IPS-20b (cell line): ENCODE measurements around the gene URB1.

ENCODE experiments used
- H3K27ac ChIP-seq: one replicate; pipeline ENCODE4 v1.5.1; 2013; ENCODE audit warnings: low read length
- H3K27me3 ChIP-seq: 2 replicates; pipeline ENCODE4 v1.6.1; 2013; ENCODE audit warnings: mild to moderate bottlenecking, low read length, inconsistent platforms; ENCODE audit not compliant: insufficient read depth
- H3K36me3 ChIP-seq: 2 replicates; pipeline ENCODE4 v1.6.1; 2013; ENCODE audit warnings: low read depth, mild to moderate bottlenecking, inconsistent platforms, low read length, moderate library complexity; ENCODE audit not compliant: insufficient read depth
- H3K4me1 ChIP-seq: 2 replicates; pipeline ENCODE4 v1.6.1; 2013; ENCODE audit warnings: mild to moderate bottlenecking, control low read depth, inconsistent platforms, low read length, moderate library complexity; ENCODE audit not compliant: insufficient read depth
- H3K4me3 ChIP-seq: 2 replicates; pipeline ENCODE4 v1.5.1; 2013; ENCODE audit warnings: mild to moderate bottlenecking, low read length, inconsistent platforms
- H3K9ac ChIP-seq: 2 replicates; pipeline ENCODE4 v1.6.1; 2013; ENCODE audit warnings: low read depth, mild to moderate bottlenecking, inconsistent platforms, low read length, moderate library complexity
- H3K9me3 ChIP-seq: 2 replicates; pipeline ENCODE4 v1.6.1; 2013; ENCODE audit warnings: mild to moderate bottlenecking, low read depth, low read length, inconsistent platforms; ENCODE audit not compliant: insufficient read depth

The URB1 gene

DNA sequence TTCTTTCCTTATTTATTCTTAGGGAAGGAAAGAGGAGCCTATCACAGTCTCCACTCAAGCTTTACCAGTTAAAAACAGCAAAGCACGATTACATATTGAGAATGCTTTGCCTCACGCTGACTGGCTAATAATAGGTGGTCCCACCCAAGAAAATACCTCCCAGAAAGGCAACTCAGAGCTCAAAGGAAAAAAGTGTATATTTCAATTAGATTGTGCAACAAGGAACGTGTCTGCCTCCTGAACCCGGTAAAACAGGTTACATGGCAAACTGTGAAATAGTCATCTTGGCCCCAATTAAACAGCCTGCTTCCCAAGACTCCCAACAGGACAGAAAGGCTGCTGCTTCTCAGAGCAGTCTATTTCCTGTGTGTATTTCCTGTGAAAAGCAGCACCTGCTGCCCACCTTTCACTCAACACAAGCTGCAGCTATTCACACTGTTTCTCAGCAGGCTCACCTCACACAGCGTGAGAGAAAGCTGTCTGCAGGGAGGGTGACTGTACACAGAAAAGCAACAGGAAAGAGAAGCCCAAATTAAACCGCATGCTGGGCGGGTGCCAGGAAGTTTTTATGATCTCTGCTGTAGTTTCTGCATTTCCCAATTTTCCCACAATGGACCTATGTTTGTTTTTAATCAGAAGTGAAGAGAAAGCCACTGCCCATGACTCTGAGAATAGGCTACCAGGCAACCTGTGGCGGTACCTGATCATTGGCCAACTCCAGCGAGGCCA, 44.0 kb downstream of the URB1 start:
- peaks cover 100% of the 10 kb centered on the region for H3K36me3 ChIP-seq
- no peak overlapping the region for H3K4me3 ChIP-seq
- H3K27me3 ChIP-seq, result no peaks in the 10 kb centered on the region
- H3K27ac ChIP-seq, result no peak overlapping the region
- no peaks in the 10 kb centered on the region for H3K4me1 ChIP-seq
- no peak overlapping the region for H3K9ac ChIP-seq
- H3K9me3 ChIP-seq, result peaks cover 4% of the 10 kb centered on the region; the same call in 1 of the 2 replicates

DNA sequence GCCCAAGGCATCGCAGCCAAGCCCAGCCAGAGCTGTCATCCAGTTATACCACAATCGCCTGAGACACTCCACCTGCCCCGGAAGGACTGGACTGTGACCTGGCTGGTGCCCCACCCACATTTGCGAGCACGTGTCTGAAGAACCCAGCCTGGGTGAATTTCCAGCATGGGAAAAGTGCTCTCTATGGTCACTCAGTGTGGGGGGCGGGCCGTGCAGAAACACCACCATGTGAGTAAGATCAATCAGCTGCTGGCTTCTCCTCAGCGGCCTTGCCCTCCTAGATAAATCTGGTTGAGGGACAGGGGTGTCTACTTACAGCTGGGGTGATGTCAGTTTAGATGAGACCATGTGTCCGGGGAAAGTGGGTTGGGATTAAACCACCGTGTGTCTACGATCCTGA, 44.8 kb downstream of the URB1 start:
- no peak overlapping the region for H3K27ac ChIP-seq
- H3K36me3 ChIP-seq, result peaks cover 100% of the 10 kb centered on the region
- no peak overlapping the region for H3K9ac ChIP-seq
- H3K9me3 ChIP-seq, result peaks cover 4% of the 10 kb centered on the region; the same call in 1 of the 2 replicates
- H3K27me3 ChIP-seq, result no peaks in the 10 kb centered on the region
- H3K4me3 ChIP-seq, result no peak overlapping the region
- no peaks in the 10 kb centered on the region for H3K4me1 ChIP-seq

DNA sequence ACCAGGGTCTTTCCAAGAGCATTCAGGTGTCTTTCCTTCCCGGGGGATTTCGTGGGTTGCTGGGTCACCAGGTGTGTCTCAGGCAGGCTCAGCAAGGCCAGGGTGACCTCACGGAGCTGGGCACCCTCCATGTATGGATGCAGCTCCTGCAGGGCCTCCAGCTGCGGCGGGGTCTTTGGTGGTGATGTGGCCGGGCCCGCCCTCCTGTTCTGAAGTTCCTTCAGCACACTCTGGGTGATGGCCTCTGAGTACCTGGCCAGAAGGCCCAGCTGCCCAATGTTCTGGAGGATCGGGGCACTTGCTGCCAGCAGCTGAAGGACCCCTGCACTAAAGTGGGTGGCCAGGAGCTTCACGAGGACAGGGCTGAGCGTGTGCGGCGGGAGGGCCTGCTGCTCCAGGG, 45.5 kb downstream of the URB1 start:
- Histone ChIP-seq H3K36me3 (peaks cover 99% of the 10 kb centered on the region), H3K27me3 (no peaks in the 10 kb centered on the region), H3K9ac (no peak overlapping the region)

DNA sequence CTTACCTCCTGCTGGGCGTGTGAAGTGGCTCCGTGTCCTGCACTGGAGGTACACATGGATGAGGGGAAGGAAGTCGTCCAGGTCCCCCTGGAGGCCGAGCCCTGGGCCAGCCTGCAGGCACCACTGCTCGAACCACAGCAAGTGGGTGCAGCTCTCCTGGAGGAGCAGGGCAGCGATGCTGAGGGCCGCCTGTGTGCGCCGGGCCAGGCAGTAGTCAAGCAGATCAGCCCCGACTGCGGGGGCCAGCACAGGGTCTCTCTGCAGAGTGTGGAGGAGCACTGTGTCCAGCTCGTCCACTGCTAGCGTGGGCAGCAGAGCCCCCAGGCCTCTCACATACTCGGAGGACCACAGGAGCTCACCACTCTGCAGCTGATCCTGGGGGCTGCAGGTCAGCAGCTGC, 45.9 kb downstream of the URB1 start:
- Histone ChIP-seq H3K4me1 (no peaks in the 10 kb centered on the region), H3K36me3 (peaks cover 99% of the 10 kb centered on the region), H3K9me3 (peaks cover 4% of the 10 kb centered on the region; the same call in 1 of the 2 replicates), H3K4me3 (no peak overlapping the region), H3K9ac (no peak overlapping the region), H3K27ac (no peak overlapping the region), H3K27me3 (no peaks in the 10 kb centered on the region)

More for the DNA sequence above, 45.5 kb downstream of the URB1 start:
- Histone ChIP-seq H3K4me3 (no peak overlapping the region), H3K27ac (no peak overlapping the region), H3K9me3 (peaks cover 4% of the 10 kb centered on the region; the same call in 1 of the 2 replicates), H3K4me1 (no peaks in the 10 kb centered on the region)

DNA sequence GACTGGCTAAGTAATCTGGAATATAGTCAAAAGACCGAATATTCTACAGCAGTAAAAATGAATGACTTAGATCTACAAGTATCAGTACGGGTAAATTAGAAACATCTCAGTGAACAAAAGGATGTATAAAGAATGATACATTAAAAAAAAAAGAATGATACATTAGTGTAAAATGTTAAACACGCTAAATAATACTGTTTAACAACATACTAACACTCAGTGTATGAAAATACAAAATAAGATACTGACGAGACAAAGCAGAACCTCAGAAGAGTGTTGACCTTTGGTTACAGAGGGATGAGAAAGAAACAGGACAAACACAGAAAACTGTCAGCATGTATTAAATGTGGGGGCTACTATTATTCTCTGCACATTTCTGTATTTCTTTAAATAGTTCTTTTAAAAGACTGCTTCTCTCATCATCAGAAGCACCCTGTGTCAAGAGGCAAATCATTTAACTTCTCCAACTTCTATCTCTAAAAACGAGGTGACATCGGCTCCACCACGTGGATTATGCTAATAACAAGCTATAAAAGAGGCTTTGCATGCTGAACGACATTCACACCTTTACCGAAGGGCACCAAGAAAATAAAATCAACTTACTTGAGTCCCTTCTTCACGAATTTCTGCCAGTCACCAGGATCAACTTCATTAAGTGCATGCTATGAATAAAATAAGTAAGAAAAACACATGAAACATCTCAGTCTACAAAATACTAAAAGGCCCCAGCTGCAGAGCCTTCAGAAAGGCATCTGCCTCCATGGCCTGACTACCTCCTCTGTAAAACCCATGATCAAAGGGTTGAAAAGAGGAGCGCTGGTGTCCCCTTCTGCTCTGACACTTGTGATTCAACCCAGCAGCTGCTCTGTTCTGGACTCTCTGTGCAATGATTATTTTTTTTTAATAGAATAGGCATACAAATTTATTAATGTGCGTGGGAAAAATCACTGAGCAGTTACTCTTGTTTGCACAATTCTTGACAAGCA, 51.7 kb downstream of the URB1 start:
- Histone ChIP-seq H3K9me3 (peaks cover 4% of the 10 kb centered on the region; the same call in 1 of the 2 replicates), H3K9ac (no peak overlapping the region), H3K4me1 (no peaks in the 10 kb centered on the region), H3K36me3 (peaks cover 95% of the 10 kb centered on the region), H3K4me3 (no peak overlapping the region), H3K27ac (no peak overlapping the region), H3K27me3 (no peaks in the 10 kb centered on the region)

DNA sequence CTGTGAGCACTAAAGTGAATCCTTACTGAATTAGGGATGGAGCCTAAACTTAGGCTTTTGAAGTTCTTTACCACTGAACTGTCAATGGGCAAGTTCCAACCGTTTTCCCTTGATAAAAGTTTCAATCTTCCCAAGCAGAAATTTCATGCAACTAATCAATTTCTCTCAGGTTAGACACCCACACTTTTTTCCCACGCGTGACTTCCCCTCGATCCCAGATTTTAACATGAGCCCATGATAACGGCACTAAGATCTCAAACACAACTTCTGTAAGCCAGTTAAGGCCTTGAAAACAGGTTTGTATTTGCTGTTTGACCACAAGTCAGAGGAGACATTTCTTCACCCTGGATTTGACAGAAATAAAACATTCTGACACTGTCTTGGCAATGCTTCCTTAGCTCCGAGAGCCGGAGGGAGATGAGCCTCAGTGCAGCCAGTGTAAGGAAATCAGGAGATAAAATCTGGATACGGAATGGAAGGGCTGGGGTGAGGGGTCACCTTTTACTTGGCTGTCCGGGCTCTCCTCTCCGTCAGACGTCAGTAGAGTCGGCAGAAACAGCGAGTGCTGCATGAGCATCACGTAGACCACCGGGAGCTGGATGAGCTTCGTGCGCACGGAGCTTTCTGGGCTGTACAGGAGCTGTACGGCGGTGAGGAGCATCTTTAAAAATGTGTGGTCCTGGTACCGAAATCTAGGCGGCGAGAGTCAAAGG, 54.4 kb downstream of the URB1 start:
- H3K9ac ChIP-seq, result no peak overlapping the region
- no peaks in the 10 kb centered on the region for H3K9me3 ChIP-seq
- H3K4me3 ChIP-seq, result no peak overlapping the region
- H3K27ac ChIP-seq, result no peak overlapping the region
- peaks cover 9% of the 10 kb centered on the region; the same call in 1 of the 2 replicates for H3K4me1 ChIP-seq
- H3K36me3 ChIP-seq, result peaks cover 95% of the 10 kb centered on the region
- no peaks in the 10 kb centered on the region for H3K27me3 ChIP-seq

DNA sequence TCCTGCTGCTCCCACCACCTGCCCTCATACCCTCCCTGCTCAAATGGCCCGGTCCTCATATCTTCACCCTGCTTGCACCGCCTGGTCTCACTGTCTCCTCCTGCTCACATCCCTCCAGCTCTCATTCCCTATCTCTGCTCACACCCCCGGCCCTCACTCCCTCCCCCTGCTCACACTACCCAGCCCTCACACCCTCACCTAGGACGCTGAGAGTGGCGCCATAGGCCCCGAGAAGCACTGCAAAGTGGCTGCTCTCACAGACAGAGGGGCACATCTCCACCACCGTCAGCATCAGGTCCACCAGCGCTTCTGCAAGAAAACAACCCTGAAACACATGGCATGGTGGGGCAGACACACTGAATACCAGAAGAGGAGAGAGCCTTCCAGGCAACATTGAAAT, 55.6 kb downstream of the URB1 start:
- H3K36me3 ChIP-seq, result peaks cover 95% of the 10 kb centered on the region
- no peak overlapping the region for H3K4me3 ChIP-seq
- no peaks in the 10 kb centered on the region for H3K27me3 ChIP-seq
- H3K9me3 ChIP-seq, result no peaks in the 10 kb centered on the region
- peaks cover 9% of the 10 kb centered on the region; the same call in 1 of the 2 replicates for H3K4me1 ChIP-seq
- H3K27ac ChIP-seq, result no peak overlapping the region
- H3K9ac ChIP-seq, result no peak overlapping the region

DNA sequence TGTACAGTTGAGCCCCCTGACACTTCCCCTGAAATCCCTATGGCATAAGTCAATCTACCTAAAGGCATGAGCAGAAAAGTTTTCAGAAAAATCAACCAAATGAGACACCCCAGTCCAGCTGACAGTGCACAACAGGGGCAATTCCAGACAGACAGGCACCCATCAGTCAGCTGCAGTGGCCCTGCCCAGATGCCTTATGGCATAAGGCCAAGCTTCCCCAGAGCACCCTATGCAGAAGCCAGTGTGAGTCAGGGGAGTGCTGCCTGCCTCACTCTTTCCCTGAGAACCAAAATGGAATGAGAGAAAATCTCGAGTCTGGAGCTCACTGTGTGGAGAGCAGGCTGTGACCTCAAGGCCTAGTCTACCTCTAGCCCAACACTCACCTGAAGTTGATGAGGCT, 56.1 kb downstream of the URB1 start:
- H3K4me3 ChIP-seq, result no peak overlapping the region
- H3K4me1 ChIP-seq, result peaks cover 12% of the 10 kb centered on the region; the same call in 1 of the 2 replicates
- H3K36me3 ChIP-seq, result peaks cover 95% of the 10 kb centered on the region
- H3K27me3 ChIP-seq, result no peaks in the 10 kb centered on the region
- no peak overlapping the region for H3K9ac ChIP-seq
- no peak overlapping the region for H3K27ac ChIP-seq
- H3K9me3 ChIP-seq, result no peaks in the 10 kb centered on the region

DNA sequence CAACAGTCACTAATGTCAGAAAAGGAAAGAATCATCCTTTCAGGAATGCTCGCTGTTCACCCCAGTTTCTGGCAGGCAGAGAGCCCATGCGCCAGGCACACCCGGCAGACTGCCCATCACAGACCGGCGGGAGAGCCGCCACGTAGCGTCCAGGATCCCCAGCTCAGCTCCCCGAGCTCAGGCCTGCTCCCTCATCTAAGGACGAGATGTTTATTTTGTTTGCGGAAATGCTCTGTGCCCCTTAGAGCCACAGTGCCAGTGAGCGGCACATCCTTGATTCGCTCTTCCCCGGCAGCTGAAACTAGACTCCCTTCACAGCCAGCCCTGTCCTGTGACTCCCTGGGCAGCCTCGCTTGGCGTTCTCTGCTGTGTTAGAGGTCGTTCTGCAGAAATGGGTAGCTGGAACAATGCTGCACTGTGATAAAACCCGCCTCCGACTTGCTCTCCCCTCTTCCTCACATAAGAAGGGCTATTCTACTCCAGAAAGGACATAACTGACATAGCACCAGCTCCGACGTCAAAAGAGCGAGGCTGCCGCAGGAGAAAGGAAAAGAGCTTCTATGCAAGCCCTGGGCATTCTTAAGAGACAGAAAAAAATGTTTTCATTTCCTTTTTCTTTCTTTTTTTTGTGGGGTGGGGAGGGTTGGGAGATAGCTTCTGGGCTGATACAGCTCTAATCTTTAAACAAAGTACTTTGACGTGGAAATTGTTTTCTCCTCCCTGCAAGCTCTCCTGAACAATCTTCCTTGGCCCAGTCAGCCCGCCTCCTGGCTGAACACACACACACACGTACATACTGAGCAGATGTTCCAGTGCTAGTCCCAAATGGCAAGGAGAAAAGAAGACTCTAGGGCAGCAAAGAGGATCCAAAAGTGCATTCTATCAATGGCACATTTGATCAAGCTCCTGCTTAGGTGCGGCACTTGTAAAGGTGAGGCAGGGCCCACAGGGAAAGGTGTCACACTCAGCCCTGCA, 56.9 kb downstream of the URB1 start:
- Histone ChIP-seq H3K27me3 (no peaks in the 10 kb centered on the region), H3K27ac (no peak overlapping the region), H3K9me3 (no peaks in the 10 kb centered on the region), H3K9ac (0 out of 2 replicates have a peak overlapping the region, but pooled peaks have one; percentile 35), H3K4me3 (no peak overlapping the region), H3K36me3 (peaks cover 95% of the 10 kb centered on the region), H3K4me1 (peaks cover 20% of the 10 kb centered on the region; the same call in 1 of the 2 replicates)

DNA sequence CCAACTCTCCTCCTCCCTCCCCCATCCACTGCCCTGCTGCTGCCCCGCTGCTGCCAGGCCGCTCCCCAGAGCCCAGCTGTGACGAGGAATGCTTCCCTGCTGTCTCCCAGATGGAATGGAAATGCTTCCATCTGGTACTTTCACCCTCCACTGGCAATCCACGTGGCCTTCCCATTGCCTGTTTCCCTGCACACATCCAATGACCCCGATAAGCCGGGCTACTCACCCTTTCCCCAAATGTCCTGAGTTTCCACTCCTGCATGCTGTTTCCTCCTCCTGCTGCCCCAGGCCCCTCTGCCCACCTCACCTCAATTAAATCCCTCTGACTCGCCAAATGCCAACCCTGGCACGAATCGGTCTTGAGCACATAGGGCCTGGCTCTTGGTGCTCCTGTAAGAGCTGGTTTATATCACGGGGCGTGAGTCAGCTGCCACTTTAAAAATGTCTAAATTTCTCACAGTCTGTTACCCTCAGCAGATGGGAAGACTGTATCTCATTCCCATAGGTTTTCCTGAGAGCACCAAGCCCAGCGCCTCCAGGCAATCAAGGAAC, 57.8 kb downstream of the URB1 start:
- Histone ChIP-seq H3K27ac (no peak overlapping the region), H3K9ac (peak overlapping the region; percentile 35; the same call in 1 of the 2 replicates), H3K36me3 (peaks cover 94% of the 10 kb centered on the region), H3K4me3 (no peak overlapping the region), H3K27me3 (no peaks in the 10 kb centered on the region), H3K4me1 (peaks cover 24% of the 10 kb centered on the region; the same call in 1 of the 2 replicates), H3K9me3 (no peaks in the 10 kb centered on the region)
